ENCODE measurements around the gene SHKBP1.
"Not testable (repeated sequence)": the region's sequence is repeated elsewhere in the genome, so short reads cannot be mapped to it uniquely, and the experiment has no call there.

Gene SHKBP1

GRCh38 chr19:40614622-40615411 lies 38.1 kb downstream of the SHKBP1 start:
- peak; percentile 88 to 92 for DNase-seq (ENCODE audit: low read depth in 2 of 2)

GRCh38 chr19:40616178-40616577 lies 39.5 kb downstream of the SHKBP1 start:
- DNase-seq (ENCODE audit: low read depth in 2 of 2) = no peak

DNA sequence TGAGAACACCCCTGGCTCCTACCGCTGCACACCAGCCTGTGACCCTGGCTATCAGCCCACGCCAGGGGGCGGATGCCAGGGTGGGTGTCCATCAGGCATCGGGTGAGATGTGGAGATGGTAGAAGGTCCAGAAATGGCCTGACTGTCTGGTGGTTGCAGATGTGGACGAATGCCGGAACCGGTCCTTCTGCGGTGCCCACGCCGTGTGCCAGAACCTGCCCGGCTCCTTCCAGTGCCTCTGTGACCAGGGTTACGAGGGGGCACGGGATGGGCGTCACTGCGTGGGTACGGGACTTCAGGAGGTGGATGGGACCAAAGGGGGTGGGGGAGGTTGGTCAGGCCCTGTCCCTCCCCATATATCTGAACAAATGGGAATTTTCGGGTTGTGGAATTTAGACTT lies 40.3 kb downstream of the SHKBP1 start:
- no peak for DNase-seq (ENCODE audit: low read depth in 2 of 2)

DNA sequence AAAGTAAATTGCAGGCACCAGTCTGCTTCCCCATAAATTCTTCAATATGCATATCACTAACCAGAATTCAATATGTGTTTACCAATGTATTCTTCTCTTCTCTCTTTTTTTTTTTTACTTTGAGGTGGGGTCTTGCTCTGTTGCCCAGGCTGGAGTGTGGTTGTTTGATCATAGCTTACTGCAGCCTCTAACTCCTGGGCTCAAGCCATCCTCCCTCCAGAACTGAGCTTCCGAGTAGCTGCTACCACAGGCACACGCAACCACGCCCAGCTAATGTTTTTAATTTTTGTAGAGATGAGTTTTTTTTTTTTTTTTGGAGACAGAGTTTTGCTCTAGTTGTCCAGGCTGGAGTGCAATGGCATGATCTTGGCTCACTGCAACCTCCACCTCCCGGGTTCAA lies 41.3 kb downstream of the SHKBP1 start:
- no peak for DNase-seq (ENCODE audit: low read depth in 2 of 2)

- no peak for DNase-seq (ENCODE audit: low read depth in 2 of 2)
These were observed 42.9 kb downstream of the SHKBP1 start for GRCh38 chr19:40619333-40620160.

GRCh38 chr19:40620161-40620485 lies 43.5 kb downstream of the SHKBP1 start:
- no peak for DNase-seq (ENCODE audit: low read depth in 2 of 2)

GRCh38 chr19:40621283-40621682 lies 44.6 kb downstream of the SHKBP1 start:
- no peak for DNase-seq (ENCODE audit: low read depth in 2 of 2)

GRCh38 chr19:40621966-40622772 lies 45.5 kb downstream of the SHKBP1 start:
- DNase-seq (ENCODE audit: low read depth in 2 of 2) = no peak

GRCh38 chr19:40622773-40623075 lies 46.1 kb downstream of the SHKBP1 start:
- DNase-seq (ENCODE audit: low read depth in 2 of 2) = no peak

DNA sequence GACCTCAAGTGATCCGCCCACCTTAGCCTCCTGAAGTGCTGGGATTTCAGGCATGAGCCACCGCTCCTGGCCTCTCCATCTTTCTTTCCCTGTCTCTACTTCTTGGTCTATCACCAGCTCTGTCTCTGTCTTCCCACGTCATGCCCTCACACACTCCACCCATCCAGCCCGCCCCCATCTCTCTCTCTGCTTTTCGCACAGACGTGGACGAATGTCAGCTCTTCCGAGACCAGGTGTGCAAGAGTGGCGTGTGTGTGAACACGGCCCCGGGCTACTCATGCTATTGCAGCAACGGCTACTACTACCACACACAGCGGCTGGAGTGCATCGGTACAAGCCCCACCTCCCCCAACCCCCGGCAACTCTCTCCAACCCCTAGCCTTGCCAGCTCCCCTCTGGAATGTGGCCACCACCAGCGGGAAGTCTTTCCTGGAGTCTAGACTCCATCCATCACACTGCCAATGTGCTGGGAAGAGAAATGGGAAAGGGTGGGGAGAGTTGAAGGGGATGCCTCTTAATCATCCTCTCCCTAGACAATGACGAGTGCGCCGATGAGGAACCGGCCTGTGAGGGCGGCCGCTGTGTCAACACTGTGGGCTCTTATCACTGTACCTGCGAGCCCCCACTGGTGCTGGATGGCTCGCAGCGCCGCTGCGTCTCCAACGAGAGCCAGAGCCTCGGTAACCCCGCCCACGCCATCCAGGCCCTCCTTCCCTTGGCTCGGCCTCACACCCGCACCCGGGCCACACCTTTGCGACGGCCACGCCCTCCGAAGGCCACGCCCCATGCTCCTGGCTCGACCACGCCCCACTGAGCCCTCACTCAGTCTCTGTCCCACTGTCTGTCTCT lies 47.0 kb downstream of the SHKBP1 start:
- no peak for DNase-seq (ENCODE audit: low read depth in 2 of 2)

DNA sequence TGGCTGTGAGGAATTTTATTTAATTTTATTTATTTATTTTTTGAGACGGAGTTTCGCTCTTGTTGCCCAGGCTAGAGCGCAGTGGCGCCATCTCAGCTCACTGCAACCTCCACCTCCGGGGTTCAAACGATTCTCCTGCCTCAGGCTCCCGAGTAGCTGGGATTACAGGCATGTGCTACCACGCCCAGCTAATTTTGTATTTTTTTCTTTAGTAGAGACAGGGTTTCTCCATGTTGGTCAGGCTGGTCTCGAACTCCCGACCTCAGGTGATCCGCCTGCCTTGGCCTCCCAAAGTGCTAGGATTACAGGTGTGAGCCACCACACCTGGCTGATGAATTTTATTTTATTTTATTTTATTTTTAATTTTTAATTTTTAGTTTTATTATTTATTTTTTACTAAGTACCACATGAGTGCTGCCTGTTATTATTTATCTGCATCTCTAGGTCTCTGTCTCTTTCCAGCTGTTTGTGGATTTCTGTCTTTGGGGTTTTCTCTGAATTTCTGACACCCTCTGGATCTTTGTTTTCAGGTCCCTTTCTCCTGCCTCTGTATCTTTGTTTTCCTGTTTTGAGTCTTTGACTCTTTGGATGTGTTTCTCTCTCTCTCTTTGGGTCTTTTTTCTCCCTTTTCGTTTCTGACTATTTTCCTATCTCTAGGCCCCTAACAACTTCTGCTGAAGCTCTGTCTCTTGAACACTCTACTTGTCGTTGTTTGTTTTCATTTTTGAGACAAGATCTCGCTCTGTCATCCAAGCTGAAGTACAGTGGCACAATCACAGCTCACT lies 47.9 kb downstream of the SHKBP1 start:
- not testable (repeated sequence) for DNase-seq (ENCODE audit: low read depth in 2 of 2)

DNA sequence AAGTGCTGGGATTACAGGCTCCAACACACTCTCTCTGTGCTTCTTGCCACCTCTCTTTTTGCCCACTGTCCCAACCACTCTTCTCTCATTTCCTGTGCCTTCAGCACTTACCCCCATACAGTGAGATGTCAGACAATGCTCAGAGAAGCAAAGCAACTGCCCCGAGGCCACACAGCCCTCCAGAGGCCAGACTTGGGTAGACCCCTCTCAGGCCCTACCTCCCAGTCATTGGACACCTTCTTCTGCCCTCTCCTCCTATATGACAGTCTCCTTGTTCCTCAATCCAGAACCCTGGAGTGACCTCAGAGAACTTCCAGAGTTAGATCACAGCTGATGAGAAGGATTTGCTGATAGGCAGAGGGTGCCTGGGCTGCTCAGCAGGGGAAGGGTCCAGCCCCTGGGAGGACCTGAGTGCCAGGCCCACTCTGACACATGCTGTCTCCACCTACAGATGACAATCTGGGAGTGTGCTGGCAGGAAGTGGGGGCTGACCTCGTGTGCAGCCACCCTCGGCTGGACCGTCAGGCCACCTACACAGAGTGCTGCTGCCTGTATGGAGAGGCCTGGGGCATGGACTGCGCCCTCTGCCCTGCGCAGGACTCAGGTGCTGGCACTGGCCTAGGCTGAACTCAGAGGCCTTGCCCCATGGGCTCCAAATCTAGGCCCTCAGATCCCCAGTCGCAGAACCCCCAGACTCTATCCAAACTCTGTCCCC lies 48.9 kb downstream of the SHKBP1 start:
- no peak for DNase-seq (ENCODE audit: low read depth in 2 of 2)

DNA sequence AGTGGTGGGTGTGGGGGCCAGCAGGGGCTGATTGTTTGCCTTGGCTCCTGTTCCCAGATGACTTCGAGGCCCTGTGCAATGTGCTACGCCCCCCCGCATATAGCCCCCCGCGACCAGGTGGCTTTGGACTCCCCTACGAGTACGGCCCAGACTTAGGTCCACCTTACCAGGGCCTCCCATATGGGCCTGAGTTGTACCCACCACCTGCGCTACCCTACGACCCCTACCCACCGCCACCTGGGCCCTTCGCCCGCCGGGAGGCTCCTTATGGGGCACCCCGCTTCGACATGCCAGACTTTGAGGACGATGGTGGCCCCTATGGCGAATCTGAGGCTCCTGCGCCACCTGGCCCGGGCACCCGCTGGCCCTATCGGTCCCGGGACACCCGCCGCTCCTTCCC lies 50.2 kb downstream of the SHKBP1 start:
- no peak for DNase-seq (ENCODE audit: low read depth in 2 of 2)

DNA sequence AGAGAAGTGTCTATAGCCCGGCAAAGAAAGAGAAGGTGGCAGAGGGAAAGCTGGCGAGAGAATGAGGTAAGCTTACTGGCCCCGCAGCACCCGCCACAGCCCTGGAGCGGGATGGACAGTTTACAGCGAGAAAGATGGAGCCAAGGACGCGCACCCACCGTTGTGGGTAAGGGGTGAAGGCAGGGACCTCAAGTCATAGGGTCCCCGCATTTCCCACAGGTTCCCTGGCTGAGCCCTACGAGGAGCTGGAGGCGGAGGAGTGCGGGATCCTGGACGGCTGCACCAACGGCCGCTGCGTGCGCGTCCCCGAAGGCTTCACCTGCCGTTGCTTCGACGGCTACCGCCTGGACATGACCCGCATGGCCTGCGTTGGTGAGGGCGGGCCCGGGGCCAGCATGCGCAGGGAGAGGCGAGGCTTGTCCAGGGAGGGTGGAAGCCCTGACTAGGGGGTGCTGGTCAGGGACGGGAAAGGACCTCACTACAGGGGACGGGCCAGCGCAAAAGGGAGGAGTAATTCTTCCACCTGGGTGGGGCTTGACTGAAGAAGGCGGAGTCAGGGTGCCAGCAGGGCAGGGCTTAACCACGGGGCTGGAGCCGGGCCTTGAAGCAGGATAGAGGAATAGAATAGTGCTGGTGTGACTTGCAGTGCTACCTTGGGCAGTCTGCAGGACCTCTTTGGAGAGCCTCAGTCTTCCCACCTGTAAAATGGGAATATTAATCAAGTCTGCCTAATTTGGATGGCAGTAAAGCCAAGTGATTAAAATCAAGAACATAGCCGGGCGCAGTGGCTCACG lies 51.0 kb downstream of the SHKBP1 start:
- DNase-seq (ENCODE audit: low read depth in 2 of 2) = no peak

- DNase-seq (ENCODE audit: low read depth in 2 of 2) = no peak
These were observed 52.7 kb downstream of the SHKBP1 start for GRCh38 chr19:40629346-40629745.

DNA sequence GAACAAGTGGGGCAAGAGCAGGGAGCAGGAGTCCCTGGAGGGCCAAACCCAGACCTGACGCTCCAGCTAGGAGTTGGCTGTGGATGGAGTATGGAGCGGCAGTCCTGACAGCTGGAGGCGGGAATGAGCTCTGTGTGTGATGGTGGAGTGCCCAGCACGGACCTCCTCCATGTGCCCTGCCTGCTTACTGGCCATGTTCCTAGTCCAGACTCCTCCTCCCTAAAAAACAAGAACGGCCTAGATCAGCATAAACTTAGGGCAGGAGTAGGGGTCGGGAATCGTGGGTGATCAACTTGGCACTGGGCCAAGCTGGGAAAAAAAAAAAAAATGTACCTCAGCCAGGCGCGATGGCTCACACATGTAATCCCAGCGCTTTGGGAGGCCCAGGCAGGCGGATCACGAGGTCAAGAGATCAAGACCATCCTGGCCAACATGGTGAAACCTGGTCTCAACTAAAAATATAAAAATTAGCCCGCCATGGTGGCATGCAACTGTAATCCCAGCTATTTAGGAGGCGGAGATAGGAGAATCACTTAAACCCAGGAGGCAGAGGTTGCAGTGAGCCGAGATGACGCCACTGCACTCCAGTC lies 54.0 kb downstream of the SHKBP1 start:
- no peak for DNase-seq (ENCODE audit: low read depth in 2 of 2)

GRCh38 chr19:40632311-40633036 lies 55.8 kb downstream of the SHKBP1 start:
- DNase-seq (ENCODE audit: low read depth in 2 of 2) = no peak

DNA sequence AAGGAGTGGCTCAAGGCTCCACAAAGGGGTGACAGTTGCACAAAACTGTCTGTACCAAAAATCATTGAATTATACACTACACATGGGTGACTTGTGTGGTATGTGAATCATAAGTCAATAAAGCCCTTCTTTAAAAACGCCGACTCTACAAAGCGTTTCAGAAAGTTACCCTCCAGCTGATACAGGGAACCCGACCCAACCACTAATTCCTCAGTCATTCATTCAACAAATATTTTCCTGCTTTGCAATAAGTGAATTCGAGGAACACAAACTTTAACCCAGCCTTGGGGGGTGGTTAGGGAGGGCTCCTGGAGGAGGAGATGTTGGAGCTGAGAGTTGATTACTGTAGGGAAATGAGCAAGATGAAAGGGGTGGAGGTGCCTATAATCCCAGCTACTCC lies 56.5 kb downstream of the SHKBP1 start:
- no peak for DNase-seq (ENCODE audit: low read depth in 2 of 2)
